Measurements from ENCODE around the gene TSEN34. TPM values are rescaled to one million over a fixed set of nuclear protein-coding genes. Genes with fewer than 3 reads are reported as not detected.

TSEN34 gene
- total RNA-seq, 2 experiments from 2014 or later, result 16.7 to 23.6 TPM

DNA sequence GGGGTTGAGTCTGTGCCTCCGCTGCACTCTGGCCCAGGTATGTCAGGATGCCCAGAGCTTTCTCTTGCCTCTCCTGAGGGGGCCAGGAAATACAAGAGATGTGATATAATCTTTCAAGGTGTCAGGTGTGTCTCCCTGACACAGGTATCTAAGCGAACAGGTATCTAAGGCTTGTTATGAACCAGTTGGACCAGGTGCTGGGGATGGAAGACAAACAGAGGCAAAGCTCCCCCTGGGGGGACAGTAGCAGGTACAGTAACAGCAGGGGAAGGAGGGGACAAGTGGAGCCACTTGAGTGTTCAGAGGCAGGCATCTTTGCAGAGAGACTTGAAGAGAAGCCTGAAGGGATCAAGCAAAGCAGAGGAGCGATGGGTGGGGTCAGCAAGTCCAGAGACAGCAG, 34.2 kb upstream of the TSEN34 start:
- Histone ChIP-seq H3K79me2 (ENCODE audit: insufficient read depth, low read depth, low read length) (peaks cover 6% of the 10 kb centered on the region; the same call in 1 of the 2 replicates), H3K27ac (ENCODE audit: low read depth, low read length, poor library complexity, severe bottlenecking) (no peak overlapping the region), H3K9me2 (ENCODE audit: insufficient read depth, low read length) (no peaks in the 10 kb centered on the region), H4K20me1 (ENCODE audit: insufficient read depth, low read length) (no peaks in the 10 kb centered on the region), H3K4me2 (ENCODE audit: low read length) (no peak overlapping the region), H2AFZ (ENCODE audit: low read length) (no peak overlapping the region), H3K9me3 (ENCODE audit: low read length) (no peaks in the 10 kb centered on the region), H3K36me3 (ENCODE audit: insufficient read depth, low read length) (peaks cover 61% of the 10 kb centered on the region), H3K4me1 (ENCODE audit: insufficient read depth, low read length, poor library complexity, severe bottlenecking) (peaks cover 28% of the 10 kb centered on the region), H3K4me3 (ENCODE audit: low read depth, low read length, poor library complexity, severe bottlenecking) (no peak overlapping the region)
- CTCF ChIA-PET (ENCODE audit: unreplicated experiment), result no interaction called here
- DNase-seq (ENCODE audit: low spot score), result no peak
- no TSS peak for BruUV-seq (replicated peaks)
- intact Hi-C loops (cut with micrococcal nuclease; ENCODE audit: unreplicated experiment), result no loop called here
- TF ChIP-seq, protein P1, sequence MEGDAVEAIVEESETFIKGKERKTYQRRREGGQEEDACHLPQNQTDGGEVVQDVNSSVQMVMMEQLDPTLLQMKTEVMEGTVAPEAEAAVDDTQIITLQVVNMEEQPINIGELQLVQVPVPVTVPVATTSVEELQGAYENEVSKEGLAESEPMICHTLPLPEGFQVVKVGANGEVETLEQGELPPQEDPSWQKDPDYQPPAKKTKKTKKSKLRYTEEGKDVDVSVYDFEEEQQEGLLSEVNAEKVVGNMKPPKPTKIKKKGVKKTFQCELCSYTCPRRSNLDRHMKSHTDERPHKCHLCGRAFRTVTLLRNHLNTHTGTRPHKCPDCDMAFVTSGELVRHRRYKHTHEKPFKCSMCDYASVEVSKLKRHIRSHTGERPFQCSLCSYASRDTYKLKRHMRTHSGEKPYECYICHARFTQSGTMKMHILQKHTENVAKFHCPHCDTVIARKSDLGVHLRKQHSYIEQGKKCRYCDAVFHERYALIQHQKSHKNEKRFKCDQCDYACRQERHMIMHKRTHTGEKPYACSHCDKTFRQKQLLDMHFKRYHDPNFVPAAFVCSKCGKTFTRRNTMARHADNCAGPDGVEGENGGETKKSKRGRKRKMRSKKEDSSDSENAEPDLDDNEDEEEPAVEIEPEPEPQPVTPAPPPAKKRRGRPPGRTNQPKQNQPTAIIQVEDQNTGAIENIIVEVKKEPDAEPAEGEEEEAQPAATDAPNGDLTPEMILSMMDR (conservative IDR thresholded peaks at IDR 0.05; ENCODE audit: low read length), result no peak
- no peak for TF ChIP-seq EZH2phosphoT487 (IDR thresholded peaks at IDR 0.05; ENCODE audit: borderline replicate concordance, low read depth, low read length)
- POLR2A ChIA-PET, result interaction anchor here (1.2 kb wide), 1 partner anchor 20 kb away, joined by 5 read pairs; the partner anchor contains the start of gene CNOT3

DNA sequence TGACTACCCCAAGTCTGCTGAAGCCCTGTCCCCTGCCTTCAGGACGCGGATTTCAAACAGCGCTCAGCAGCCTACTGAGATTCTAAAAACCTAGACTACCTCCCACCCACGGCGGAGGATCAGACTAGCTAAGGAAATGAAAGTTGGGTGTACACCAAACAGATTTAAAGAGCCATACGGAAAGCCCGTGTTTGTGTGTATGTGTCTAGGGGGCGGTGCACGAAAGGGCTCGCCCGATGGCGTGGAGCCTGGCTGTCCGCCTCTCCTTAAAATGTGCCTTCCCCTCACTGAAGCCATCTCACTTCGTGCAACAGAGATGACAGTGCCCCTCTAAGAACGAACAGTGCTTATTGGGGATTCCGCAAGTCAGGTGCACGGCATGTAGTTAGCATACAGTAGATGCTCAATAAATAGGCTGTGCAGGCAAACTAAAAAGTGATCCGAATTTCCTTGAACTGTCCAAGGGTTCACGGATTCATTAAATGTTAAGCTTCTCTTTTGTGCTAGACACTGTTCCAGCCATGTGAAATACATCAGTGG, 32.2 kb upstream of the TSEN34 start:
- H4K20me1 ChIP-seq (ENCODE audit: insufficient read depth, low read length), result no peaks in the 10 kb centered on the region
- intact Hi-C loops (cut with micrococcal nuclease; ENCODE audit: unreplicated experiment), result loop anchor here (2.0 kb wide), 3 partner anchors 22 to 56 kb away; partner anchors contain the start of genes CNOT3, NDUFA3 and TSEN34
- DNase-seq (ENCODE audit: low spot score), result peak; percentile 43
- H3K36me3 ChIP-seq (ENCODE audit: insufficient read depth, low read length), result peaks cover 41% of the 10 kb centered on the region
- H3K4me3 ChIP-seq (ENCODE audit: low read depth, low read length, poor library complexity, severe bottlenecking), result peak overlapping the region; percentile 81
- H3K79me2 ChIP-seq (ENCODE audit: insufficient read depth, low read depth, low read length), result peaks cover 6% of the 10 kb centered on the region; the same call in 1 of the 2 replicates
- peak overlapping the region; percentile 89 for H3K4me2 ChIP-seq (ENCODE audit: low read length)
- peak overlapping the region; percentile 50; the same call in 1 of the 2 replicates for H2AFZ ChIP-seq (ENCODE audit: low read length)
- TF ChIP-seq EZH2phosphoT487 (IDR thresholded peaks at IDR 0.05; ENCODE audit: borderline replicate concordance, low read depth, low read length), result no peak
- TF ChIP-seq, protein P1 (conservative IDR thresholded peaks at IDR 0.05; ENCODE audit: low read length), result no peak
- BruUV-seq (replicated peaks), result TSS peak; percentile 90
- ChIA-PET CTCF (ENCODE audit: unreplicated experiment) (interaction anchor here (0.6 kb wide), 1 partner anchor 47 kb away, joined by 3 read pairs; no protein-coding TSS in a partner anchor), POLR2A (interaction anchor here (0.5 to 2.4 kb wide), 3 partner anchors 22 to 37 kb away, joined by 3 to 10 read pairs (median 9); partner anchors contain the start of genes CNOT3 and MBOAT7)
- H3K27ac ChIP-seq (ENCODE audit: low read depth, low read length, poor library complexity, severe bottlenecking), result peak overlapping the region; percentile 82
- peaks cover 30% of the 10 kb centered on the region for H3K4me1 ChIP-seq (ENCODE audit: insufficient read depth, low read length, poor library complexity, severe bottlenecking)
- no peaks in the 10 kb centered on the region for H3K9me3 ChIP-seq (ENCODE audit: low read length)
- H3K9me2 ChIP-seq (ENCODE audit: insufficient read depth, low read length), result no peaks in the 10 kb centered on the region
